Uterus (tissue), 4 donors: ENCODE data around the gene CUBN. TPM values are rescaled to one million over a fixed set of nuclear protein-coding genes. Genes with fewer than 3 reads are reported as not detected.

ENCODE experiments used
- DNase-seq, 2 donors: peaks; one replicate each; pipeline ENCODE4 v3.0.0-alpha.2; 2019 to 2020
- H3K27ac ChIP-seq, 2 donors: fragments of 200-600 bp; sonication (generic); 1 replicate in 1 of 2; 2 replicates in 1 of 2; pipeline ENCODE4 v1.5.1; 2016 to 2018
- H3K27me3 ChIP-seq, 2 donors: fragments of 200-600 bp; sonication (generic); one replicate each; pipeline ENCODE4 v1.5.1; 2018 to 2019; ENCODE audit warnings: control low read depth in 1 of 2
- H3K36me3 ChIP-seq, 2 donors: fragments of 200-600 bp; sonication (generic); one replicate each; pipeline ENCODE4 v1.5.1; 2019; ENCODE audit warnings: control low read depth in 1 of 2
- H3K4me1 ChIP-seq, 2 donors: fragments of 200-600 bp; sonication (generic); one replicate each; pipeline ENCODE4 v1.5.1; 2018 to 2019; ENCODE audit warnings: control low read depth in 1 of 2
- H3K4me3 ChIP-seq, 2 donors: fragments of 200-600 bp; sonication (generic); 1 replicate in 1 of 2; 2 replicates in 1 of 2; pipeline ENCODE4 v1.5.1; 2018 to 2019; ENCODE audit warnings: mild to moderate bottlenecking in 1 of 2
- H3K9me3 ChIP-seq, 2 donors: fragments of 200-600 bp; sonication (generic); one replicate each; pipeline ENCODE4 v1.5.1; 2019; ENCODE audit warnings: control low read depth in 1 of 2
- CTCF ChIP-seq, 4 experiments: fragments of 200-600 bp in 2 of 4; fragments of 450-650 bp in 2 of 4; sonication (generic) in 2 of 4; IDR thresholded peaks; one replicate each; pipeline ENCODE4 v1.5.1; 2016 to 2019; ENCODE audit warnings: antibody characterized with exemption in 4 of 4, mild to moderate bottlenecking in 2 of 4, moderate library complexity in 1 of 4
- POLR2A ChIP-seq, 2 donors: fragments of 450-650 bp; IDR thresholded peaks; one replicate each; pipeline ENCODE4 v1.6.1; 2016; ENCODE audit warnings: antibody characterized with exemption in 2 of 2, mild to moderate bottlenecking in 1 of 2, moderate library complexity in 1 of 2
- intact Hi-C: fragments of 100-400 bp; cut with DNase I; formaldehyde crosslinking; loops from one replicate; pipeline ENCODE4 v1.15.1; 2023; ENCODE audit warnings: low total_unique reads
- total RNA-seq, 4 donors: library from RNA; depleted of rRNA in 3 of 4; stranded (reverse); fragments of >200 nt in 3 of 4; gene quantifications; one replicate each; pipeline versions ENCODE4 v1.1.0 to v1.2.4, GENCODE V29; 2014 to 2023
- donor health status: DM: yes; HTN: yes; CAD: no.

The CUBN gene
- total RNA-seq, 4 donors from 2014 or later, result 3.5 to 9.5 (median 5.1) TPM

- no peak for DNase-seq
Observed at GRCh38 chr10:16893664-16894063, 235.9 kb downstream of the CUBN start.

DNA sequence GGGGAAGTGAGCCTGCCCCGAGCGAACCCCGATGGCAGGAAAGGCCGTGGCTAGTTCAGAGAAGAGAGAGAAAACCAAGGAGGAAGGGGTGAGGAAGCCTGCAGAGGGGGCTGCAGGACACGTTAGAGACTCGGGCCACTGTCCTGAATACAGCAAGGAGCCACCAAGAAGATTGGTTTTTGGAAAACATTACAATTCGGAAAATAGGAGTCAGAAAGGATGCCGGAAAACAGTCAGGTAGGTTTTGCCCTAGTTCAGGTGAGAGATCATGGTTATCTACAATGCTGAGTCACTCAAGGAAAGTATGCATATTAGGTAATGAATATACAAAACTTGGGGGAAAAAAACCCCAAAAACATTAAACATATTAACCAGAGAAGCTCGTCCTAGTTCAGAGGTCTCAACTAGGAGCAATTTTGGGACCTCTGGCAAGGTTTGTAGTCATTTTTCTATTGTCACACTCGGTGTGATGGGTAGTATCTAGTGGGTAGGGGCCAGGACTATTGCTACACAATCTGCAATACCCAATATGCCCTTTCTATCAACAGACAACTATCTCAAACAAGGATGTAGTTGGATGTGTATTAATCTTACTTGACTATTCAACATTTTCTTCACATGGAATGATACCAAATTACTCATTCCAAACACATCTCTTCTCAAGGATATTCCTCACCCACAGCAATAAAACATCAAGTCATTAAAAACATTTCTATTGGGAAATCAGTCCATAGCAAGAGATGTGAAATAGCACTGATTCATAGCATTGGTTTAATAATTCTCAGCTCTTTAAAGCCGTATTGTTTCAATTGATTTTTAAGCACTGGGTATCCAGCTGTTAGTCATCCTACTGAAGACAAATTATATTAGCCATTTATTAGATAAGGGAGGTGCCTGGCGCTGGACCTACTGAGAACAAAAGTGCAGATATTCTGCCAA is 238.0 kb downstream of the CUBN start:
- Histone ChIP-seq H3K9me3 (no peaks in the 10 kb centered on the region), H3K27ac (peak overlapping the region; percentile 26 to 59), H3K4me3 (no peak overlapping the region), H3K27me3 (no peaks in the 10 kb centered on the region), H3K36me3 (no peaks in the 10 kb centered on the region), H3K4me1 (no peaks in the 10 kb centered on the region)
- TF ChIP-seq CTCF (IDR thresholded peaks at IDR 0.05) (peak; percentile 46 to 71 (median 64)), POLR2A (IDR thresholded peaks at IDR 0.05) (no peak)
- intact Hi-C loops, result no loop called here
- peak; percentile 67 to 69 for DNase-seq

More at GRCh38 chr10:16893664-16894063, 235.9 kb downstream of the CUBN start:
- no peaks in the 10 kb centered on the region for H3K36me3 ChIP-seq
- H3K4me3 ChIP-seq, result no peak overlapping the region
- no peak overlapping the region for H3K27ac ChIP-seq
- TF ChIP-seq CTCF (IDR thresholded peaks at IDR 0.05), result no peak
- no peak for TF ChIP-seq POLR2A (IDR thresholded peaks at IDR 0.05)
- no peaks in the 10 kb centered on the region for H3K27me3 ChIP-seq
- H3K9me3 ChIP-seq, result no peaks in the 10 kb centered on the region
- intact Hi-C loops, result no loop called here
- no peaks in the 10 kb centered on the region for H3K4me1 ChIP-seq

DNA sequence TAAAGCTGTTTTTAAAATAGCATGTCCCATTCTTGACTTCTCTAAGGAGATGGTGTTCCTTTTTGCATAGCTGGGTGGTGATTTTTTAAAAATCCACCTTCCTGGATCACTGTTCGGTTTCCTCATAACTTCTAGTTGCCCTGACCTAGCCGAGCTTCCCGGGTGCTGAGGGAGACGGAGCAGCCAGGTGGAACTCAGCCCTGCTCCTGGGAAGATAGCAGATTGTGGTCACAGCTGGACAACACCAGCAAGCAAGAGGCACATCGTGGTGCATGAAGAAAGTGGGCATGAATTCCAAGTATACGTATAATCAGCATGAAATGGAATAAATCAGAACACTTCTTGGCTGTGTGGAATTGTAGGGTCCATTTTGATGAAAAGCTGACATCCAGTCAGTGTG is 238.9 kb downstream of the CUBN start:
- TF ChIP-seq CTCF (IDR thresholded peaks at IDR 0.05) (no peak), POLR2A (IDR thresholded peaks at IDR 0.05) (no peak)
- DNase-seq, result no peak
- Histone ChIP-seq H3K4me1 (no peaks in the 10 kb centered on the region), H3K36me3 (no peaks in the 10 kb centered on the region), H3K27me3 (no peaks in the 10 kb centered on the region), H3K9me3 (no peaks in the 10 kb centered on the region), H3K4me3 (no peak overlapping the region), H3K27ac (no peak overlapping the region)
- intact Hi-C loops, result no loop called here

- no peak for TF ChIP-seq POLR2A (IDR thresholded peaks at IDR 0.05)
- no peak for TF ChIP-seq CTCF (IDR thresholded peaks at IDR 0.05)
- Histone ChIP-seq H3K27ac (no peak overlapping the region), H3K27me3 (no peaks in the 10 kb centered on the region), H3K9me3 (no peaks in the 10 kb centered on the region), H3K36me3 (no peaks in the 10 kb centered on the region), H3K4me3 (no peak overlapping the region), H3K4me1 (no peaks in the 10 kb centered on the region)
- DNase-seq, result no peak
- intact Hi-C loops, result no loop called here
Observed at GRCh38 chr10:16887565-16887964, 242.0 kb downstream of the CUBN start.

GRCh38 chr10:16886031-16886430 is 243.6 kb downstream of the CUBN start:
- Histone ChIP-seq H3K4me1 (no peaks in the 10 kb centered on the region), H3K4me3 (no peak overlapping the region), H3K27me3 (no peaks in the 10 kb centered on the region), H3K9me3 (no peaks in the 10 kb centered on the region), H3K27ac (no peak overlapping the region), H3K36me3 (no peaks in the 10 kb centered on the region)
- no peak for DNase-seq
- no peak for TF ChIP-seq POLR2A (IDR thresholded peaks at IDR 0.05)
- TF ChIP-seq CTCF (IDR thresholded peaks at IDR 0.05), result no peak
- intact Hi-C loops, result no loop called here
